ENCODE measurements around the gene AHCYL2.

The AHCYL2 gene

DNA sequence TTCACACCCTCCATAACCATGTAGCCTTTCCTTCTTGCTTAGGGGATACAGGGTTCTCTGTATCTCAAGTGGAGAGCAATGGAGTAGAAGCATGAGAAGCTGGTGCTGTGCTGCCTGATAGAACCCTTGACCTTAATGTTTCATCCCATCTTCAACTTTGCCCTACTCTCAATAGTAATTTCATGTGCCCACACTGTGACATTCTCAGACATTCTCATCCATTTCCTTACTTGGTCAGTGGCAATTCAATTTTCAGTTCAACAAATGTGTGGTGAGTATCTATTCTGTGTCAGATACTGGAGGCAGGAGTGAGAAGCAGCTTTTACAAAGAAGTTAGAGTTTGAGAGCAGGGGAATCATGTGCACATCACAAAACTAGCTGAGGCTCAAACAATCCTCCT, 225.5 kb downstream of the AHCYL2 start:
- no peak overlapping the region for H3K27ac Mint-ChIP-seq
- no peaks in the 10 kb centered on the region for H3K4me1 Mint-ChIP-seq
- H3K27me3 Mint-ChIP-seq (ENCODE audit: low read depth, poor library complexity) = no peaks in the 10 kb centered on the region
- H3K9me3 Mint-ChIP-seq = peaks cover 29% of the 10 kb centered on the region
- DNase-seq = no peak
- no peak overlapping the region for H3K4me3 Mint-ChIP-seq
- peaks cover 62% of the 10 kb centered on the region for H3K36me3 Mint-ChIP-seq (ENCODE audit: low read depth)
- TF ChIP-seq, protein P1, sequence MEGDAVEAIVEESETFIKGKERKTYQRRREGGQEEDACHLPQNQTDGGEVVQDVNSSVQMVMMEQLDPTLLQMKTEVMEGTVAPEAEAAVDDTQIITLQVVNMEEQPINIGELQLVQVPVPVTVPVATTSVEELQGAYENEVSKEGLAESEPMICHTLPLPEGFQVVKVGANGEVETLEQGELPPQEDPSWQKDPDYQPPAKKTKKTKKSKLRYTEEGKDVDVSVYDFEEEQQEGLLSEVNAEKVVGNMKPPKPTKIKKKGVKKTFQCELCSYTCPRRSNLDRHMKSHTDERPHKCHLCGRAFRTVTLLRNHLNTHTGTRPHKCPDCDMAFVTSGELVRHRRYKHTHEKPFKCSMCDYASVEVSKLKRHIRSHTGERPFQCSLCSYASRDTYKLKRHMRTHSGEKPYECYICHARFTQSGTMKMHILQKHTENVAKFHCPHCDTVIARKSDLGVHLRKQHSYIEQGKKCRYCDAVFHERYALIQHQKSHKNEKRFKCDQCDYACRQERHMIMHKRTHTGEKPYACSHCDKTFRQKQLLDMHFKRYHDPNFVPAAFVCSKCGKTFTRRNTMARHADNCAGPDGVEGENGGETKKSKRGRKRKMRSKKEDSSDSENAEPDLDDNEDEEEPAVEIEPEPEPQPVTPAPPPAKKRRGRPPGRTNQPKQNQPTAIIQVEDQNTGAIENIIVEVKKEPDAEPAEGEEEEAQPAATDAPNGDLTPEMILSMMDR (IDR thresholded peaks at IDR 0.05) = no peak

DNA sequence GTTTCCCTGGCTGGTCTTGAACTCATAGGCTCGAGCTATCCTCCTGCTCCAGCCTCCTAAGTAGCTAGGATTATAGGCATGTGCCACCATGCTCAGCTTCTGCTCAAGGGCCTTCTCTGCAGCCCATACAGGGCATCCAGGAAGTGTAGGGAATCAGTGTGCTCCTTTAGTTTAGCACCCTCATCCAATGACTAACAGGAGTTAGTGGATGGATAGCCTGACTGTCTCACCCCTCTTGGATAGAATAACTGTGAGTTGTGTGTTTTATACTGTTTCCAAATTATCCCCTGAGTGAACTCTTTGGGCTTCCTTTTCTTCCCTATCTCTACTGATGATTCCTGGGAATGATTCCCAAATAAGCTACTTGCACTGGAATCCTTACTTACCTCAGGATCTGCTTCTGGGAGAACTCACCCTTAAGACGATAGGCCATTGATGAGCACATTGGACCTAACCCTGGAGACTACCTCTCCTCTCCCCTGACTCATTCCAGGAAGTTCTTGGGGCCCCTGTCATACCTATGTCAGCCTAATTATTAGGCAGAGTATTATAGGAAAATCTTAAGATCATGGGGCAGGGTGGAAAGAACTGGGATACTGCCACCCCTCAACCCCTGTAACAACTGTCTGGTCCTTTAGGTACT, 227.9 kb downstream of the AHCYL2 start:
- no peaks in the 10 kb centered on the region for H3K27me3 Mint-ChIP-seq (ENCODE audit: low read depth, poor library complexity)
- H3K9me3 Mint-ChIP-seq = peaks cover 26% of the 10 kb centered on the region
- no peak overlapping the region for H3K27ac Mint-ChIP-seq
- peaks cover 47% of the 10 kb centered on the region for H3K36me3 Mint-ChIP-seq (ENCODE audit: low read depth)
- DNase-seq = no peak
- TF ChIP-seq, protein P1 (IDR thresholded peaks at IDR 0.05) = no peak
- no peaks in the 10 kb centered on the region for H3K4me1 Mint-ChIP-seq
- H3K4me3 Mint-ChIP-seq = no peak overlapping the region

DNA sequence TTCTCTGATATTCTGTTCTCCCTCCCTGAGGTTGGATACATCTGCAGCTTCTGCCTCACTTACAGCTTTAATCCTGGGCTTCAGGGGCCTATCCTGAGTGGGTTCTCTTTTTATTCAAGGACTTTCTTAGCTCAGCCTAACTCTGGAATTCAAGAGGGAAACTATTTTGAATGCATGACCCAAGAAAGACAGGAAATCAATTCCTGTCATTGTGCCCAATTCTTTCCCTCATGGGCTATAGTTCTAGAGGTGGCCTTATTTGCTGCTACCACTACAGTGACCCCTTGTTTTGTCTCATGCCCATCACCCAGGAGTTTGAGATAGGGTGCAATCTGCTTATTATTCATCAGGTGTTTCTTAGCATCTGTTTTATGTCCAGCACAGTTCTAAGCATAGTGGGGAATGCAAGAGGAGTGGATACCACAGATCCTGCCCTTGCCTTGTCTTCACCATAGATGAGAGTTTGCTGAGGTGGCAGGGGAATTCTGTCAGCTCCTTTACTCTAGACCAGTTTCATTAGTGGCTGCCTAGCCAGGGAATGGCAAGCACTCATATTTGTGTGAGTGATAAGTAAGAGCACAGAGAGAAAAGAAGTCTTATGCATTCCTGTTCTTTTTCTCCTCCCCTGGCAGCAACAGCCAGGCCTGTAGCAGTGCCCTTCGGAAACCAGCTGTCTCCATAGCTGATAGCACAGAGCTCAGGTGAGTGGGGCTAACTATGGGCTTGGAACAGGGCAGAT, 228.8 kb downstream of the AHCYL2 start:
- H3K4me3 Mint-ChIP-seq = no peak overlapping the region
- no peak for DNase-seq
- H3K27ac Mint-ChIP-seq = no peak overlapping the region
- peaks cover 37% of the 10 kb centered on the region for H3K36me3 Mint-ChIP-seq (ENCODE audit: low read depth)
- TF ChIP-seq, protein P1 (IDR thresholded peaks at IDR 0.05) = no peak
- H3K4me1 Mint-ChIP-seq = no peaks in the 10 kb centered on the region
- H3K27me3 Mint-ChIP-seq (ENCODE audit: low read depth, poor library complexity) = no peaks in the 10 kb centered on the region
- peaks cover 16% of the 10 kb centered on the region for H3K9me3 Mint-ChIP-seq

DNA sequence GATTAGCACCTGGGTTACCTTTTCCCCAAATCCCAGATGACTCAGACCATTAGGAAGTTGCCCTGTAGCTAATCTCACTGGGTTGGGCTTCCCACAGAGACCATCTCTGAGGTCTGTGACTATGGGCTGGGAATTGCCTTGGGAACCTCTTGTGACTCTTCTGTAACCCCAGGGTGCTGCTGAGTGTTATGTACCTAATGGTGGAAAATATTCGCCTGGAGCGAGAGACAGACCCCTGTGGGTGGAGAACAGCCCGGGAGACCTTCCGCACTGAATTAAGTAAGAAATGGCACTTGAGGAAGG, 229.4 kb downstream of the AHCYL2 start:
- no peak for DNase-seq
- Mint-ChIP-seq H3K36me3 (ENCODE audit: low read depth) (peaks cover 32% of the 10 kb centered on the region), H3K27me3 (ENCODE audit: low read depth, poor library complexity) (no peaks in the 10 kb centered on the region), H3K27ac (no peak overlapping the region), H3K4me1 (no peaks in the 10 kb centered on the region), H3K4me3 (no peak overlapping the region), H3K9me3 (peaks cover 11% of the 10 kb centered on the region)
- TF ChIP-seq, protein P1 (IDR thresholded peaks at IDR 0.05) = no peak

DNA sequence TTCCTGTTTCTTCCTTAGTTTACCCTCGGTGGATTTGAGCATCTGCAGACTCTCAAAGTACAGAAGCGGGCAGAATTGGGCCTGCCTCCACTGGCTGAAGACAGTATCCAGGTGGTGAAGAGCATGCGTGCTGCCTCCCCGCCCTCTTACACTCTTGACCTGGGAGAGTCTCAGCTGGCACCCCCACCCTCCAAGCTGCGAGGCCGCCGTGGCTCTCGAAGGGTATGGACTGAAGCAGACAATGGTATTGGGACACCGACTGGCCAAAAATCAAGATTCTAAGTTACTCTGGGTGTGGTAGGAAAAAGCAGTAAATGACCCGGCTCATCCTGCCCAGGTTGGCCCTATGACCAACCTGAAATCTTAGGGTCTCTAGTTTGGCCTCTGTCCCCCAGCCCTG, 231.6 kb downstream of the AHCYL2 start:
- TF ChIP-seq, protein P1 (IDR thresholded peaks at IDR 0.05) = no peak
- Mint-ChIP-seq H3K36me3 (ENCODE audit: low read depth) (peaks cover 12% of the 10 kb centered on the region), H3K4me1 (no peaks in the 10 kb centered on the region), H3K4me3 (no peak overlapping the region), H3K27ac (peak overlapping the region; percentile 74), H3K27me3 (ENCODE audit: low read depth, poor library complexity) (no peaks in the 10 kb centered on the region), H3K9me3 (no peaks in the 10 kb centered on the region)
- no peak for DNase-seq

DNA sequence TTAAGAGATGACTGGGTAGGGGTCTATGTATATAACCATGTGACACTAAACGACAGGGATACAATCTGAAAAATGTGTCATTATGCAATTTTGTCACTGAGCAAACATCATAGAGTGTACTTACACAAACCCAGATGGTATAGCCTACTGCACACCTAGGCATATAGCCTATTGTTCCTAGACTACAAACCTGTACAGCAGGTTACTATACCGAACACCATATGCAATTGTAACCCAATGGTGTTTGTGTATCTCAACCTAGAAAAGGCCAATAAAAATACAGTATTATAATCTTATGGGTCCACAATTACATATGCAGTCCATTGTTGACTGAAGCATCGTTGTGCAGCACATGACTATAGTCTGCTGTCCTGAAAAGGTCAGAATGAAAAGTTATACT, 232.3 kb downstream of the AHCYL2 start:
- H3K36me3 Mint-ChIP-seq (ENCODE audit: low read depth) = peaks cover 10% of the 10 kb centered on the region
- no peak overlapping the region for H3K4me3 Mint-ChIP-seq
- TF ChIP-seq, protein P1 (IDR thresholded peaks at IDR 0.05) = no peak
- H3K27me3 Mint-ChIP-seq (ENCODE audit: low read depth, poor library complexity) = no peaks in the 10 kb centered on the region
- H3K27ac Mint-ChIP-seq = no peak overlapping the region
- DNase-seq = no peak
- H3K4me1 Mint-ChIP-seq = no peaks in the 10 kb centered on the region
- H3K9me3 Mint-ChIP-seq = no peaks in the 10 kb centered on the region

Data from nephron progenitor cell (in vitro differentiated cells).